IPS DF 6.9 (cell line): ENCODE measurements around the gene PLCH1.
"Not testable (repeated sequence)": the region's sequence is repeated elsewhere in the genome, so short reads cannot be mapped to it uniquely, and the experiment has no call there.

Experiments used
- DNase-seq: peaks from one replicate; pipeline ENCODE4 v3.0.0-alpha.2; 2013; ENCODE audit warnings: low read depth, low spot score
- H3K27ac ChIP-seq: one replicate; pipeline ENCODE4 v1.5.1; 2013; ENCODE audit warnings: low read length, control low read depth
- H3K27me3 ChIP-seq: 2 replicates; pipeline ENCODE4 v1.6.1; 2013; ENCODE audit warnings: mild to moderate bottlenecking, low read length; ENCODE audit not compliant: control insufficient read depth, insufficient read depth
- H3K36me3 ChIP-seq: 2 replicates; pipeline ENCODE4 v1.6.1; 2013; ENCODE audit warnings: low read length; ENCODE audit not compliant: control insufficient read depth, insufficient read depth
- H3K4me1 ChIP-seq: 2 replicates; pipeline ENCODE4 v1.6.1; 2013; ENCODE audit warnings: low read length; ENCODE audit not compliant: control insufficient read depth, insufficient read depth
- H3K4me3 ChIP-seq: 2 replicates; pipeline ENCODE4 v1.5.1; 2013; ENCODE audit warnings: mild to moderate bottlenecking, low read length
- H3K9me3 ChIP-seq: 2 replicates; pipeline ENCODE4 v1.6.1; 2013; ENCODE audit warnings: low read length, inconsistent platforms; ENCODE audit not compliant: control insufficient read depth, insufficient read depth
- WGBS: extraction: QIAGEN DNeasy Blood & Tissue Kit; methylation state at CpG from one replicate; pipeline ENCODE4 v1.1.7; 2013; ENCODE audit warnings: mixed read lengths, missing lambda C conversion rate; ENCODE audit not compliant: insufficient read length, insufficient coverage; 5-methylcytosine and 5-hydroxymethylcytosine counted together

Gene PLCH1

DNA sequence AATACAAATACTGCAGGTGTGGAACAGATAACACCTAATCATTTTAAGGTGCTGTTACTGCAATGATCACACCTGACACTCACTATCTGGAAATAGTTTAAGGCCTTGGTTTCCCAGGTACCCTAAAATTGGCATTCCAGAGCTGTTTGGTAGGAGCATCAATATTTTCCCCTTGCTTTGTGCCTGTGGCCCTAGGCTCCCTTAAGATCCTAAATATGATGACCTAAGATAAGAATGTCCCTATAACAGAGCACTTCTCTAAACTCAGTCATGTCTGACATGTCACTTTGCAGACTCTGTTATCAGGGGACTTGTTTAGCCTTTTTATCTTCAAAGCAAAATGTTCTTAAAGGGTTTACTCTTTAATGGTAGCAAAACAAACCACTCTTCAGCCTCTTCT is 335.5 kb downstream of the PLCH1 start:
- no peak for DNase-seq
- no peak overlapping the region for H3K4me3 ChIP-seq
- no peaks in the 10 kb centered on the region for H3K27me3 ChIP-seq
- no peaks in the 10 kb centered on the region for H3K4me1 ChIP-seq
- H3K27ac ChIP-seq = no peak overlapping the region
- no peaks in the 10 kb centered on the region for H3K36me3 ChIP-seq
- no peaks in the 10 kb centered on the region; the same call in 1 of the 2 replicates for H3K9me3 ChIP-seq

- H3K4me3 ChIP-seq = no peak overlapping the region
- no peak overlapping the region for H3K27ac ChIP-seq
- no peaks in the 10 kb centered on the region for H3K36me3 ChIP-seq
- no peak for DNase-seq
- no peaks in the 10 kb centered on the region; the same call in 1 of the 2 replicates for H3K9me3 ChIP-seq
- no CpG with 5 or more reads among the region's 3 CpGs for WGBS
- H3K27me3 ChIP-seq = no peaks in the 10 kb centered on the region
- no peaks in the 10 kb centered on the region for H3K4me1 ChIP-seq
Observed at GRCh38 chr3:155407971-155408370, 336.9 kb downstream of the PLCH1 start.

- Histone ChIP-seq H3K27ac (no peak overlapping the region), H3K4me3 (no peak overlapping the region), H3K4me1 (no peaks in the 10 kb centered on the region), H3K9me3 (no peaks in the 10 kb centered on the region; the same call in 1 of the 2 replicates), H3K27me3 (no peaks in the 10 kb centered on the region), H3K36me3 (no peaks in the 10 kb centered on the region)
- no peak for DNase-seq
- no CpG with 5 or more reads among the region's 1 CpG for WGBS
Observed at GRCh38 chr3:155407331-155407730, 337.5 kb downstream of the PLCH1 start.

DNA sequence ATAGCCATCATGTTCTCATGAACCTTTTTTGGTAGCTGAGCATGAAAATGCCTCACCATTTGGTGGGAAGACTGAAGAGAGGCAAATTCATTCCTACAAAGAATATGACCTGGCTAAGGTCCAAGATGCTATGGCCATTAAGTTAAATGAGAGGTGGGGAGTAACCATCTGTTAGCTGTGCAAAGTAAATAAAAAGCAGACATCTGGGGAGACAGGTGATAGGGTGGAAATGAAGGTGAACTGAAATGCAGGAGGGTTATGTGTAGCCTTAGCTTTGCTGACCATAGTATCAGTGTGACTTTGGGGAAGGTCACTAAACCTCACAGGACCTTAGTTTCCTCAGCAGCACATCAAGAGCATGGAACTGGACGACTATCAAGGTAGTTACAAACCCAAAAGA is 340.4 kb downstream of the PLCH1 start:
- DNase-seq = no peak
- Histone ChIP-seq H3K27ac (no peak overlapping the region), H3K4me3 (no peak overlapping the region), H3K36me3 (no peaks in the 10 kb centered on the region), H3K9me3 (no peaks in the 10 kb centered on the region), H3K27me3 (no peaks in the 10 kb centered on the region), H3K4me1 (no peaks in the 10 kb centered on the region)
- WGBS = no CpG with 5 or more reads among the region's 1 CpG

DNA sequence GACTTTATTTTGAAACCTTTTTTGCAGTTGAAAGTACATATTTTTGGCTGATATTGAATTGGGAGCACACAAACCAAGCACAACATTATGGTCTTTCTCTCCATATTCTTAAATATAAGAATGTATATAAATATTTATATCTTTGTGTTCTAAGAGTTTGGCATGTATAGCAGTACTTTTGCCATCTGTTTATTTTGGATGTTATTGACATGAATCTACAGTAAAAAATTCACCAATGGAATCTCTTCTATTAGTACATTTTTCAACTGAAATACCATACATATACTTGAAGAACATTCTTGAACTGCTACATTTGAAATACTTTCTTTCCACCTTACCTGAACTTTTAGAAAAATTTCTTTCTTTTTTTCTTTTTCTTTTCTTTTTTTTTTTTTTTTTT is 342.2 kb downstream of the PLCH1 start:
- Histone ChIP-seq H3K27me3 (no peaks in the 10 kb centered on the region), H3K4me3 (no peak overlapping the region), H3K4me1 (no peaks in the 10 kb centered on the region), H3K9me3 (no peaks in the 10 kb centered on the region), H3K27ac (no peak overlapping the region), H3K36me3 (no peaks in the 10 kb centered on the region)
- no peak for DNase-seq

DNA sequence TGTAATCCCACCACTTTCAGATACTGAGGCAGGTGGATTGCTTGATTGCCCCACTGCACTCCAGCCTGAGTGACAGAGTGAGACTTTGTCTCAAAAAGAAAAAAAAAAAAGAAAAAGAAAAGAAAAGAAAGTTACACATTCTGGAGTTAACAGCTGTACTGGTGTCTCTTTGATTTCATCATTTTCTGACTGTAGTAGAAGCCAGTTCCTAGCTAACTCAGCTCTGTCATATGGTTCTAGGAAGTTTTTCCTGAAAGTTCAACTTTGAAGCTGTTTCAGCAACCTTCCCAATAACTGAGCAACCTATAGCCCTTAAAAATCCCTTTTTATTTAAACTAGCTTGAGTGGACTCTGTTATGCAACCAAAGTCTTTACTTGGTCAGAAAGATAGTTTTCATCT is 346.8 kb downstream of the PLCH1 start:
- H3K9me3 ChIP-seq = no peaks in the 10 kb centered on the region
- H3K36me3 ChIP-seq = no peaks in the 10 kb centered on the region
- no peak for DNase-seq
- H3K27me3 ChIP-seq = no peaks in the 10 kb centered on the region
- H3K4me3 ChIP-seq = no peak overlapping the region
- no peaks in the 10 kb centered on the region for H3K4me1 ChIP-seq
- H3K27ac ChIP-seq = no peak overlapping the region

DNA sequence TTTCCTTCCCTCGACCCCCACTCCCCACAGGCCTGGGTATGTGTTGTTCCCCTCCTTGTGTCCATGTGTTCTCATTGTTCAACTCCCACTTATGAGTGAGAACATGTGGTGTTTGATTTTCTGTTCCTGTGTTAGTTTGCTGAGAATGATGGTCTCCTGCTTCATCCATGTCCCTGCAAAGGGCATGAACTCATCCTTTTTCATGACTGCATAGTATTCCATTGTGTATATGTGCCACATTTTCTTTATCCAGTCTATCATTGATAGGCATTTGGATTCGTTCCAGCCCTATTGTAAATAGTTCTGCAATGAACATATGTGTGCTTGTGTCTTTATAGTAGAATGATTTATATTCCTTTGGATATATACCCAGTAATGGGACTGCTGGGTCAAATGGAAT is 350.0 kb downstream of the PLCH1 start:
- H3K4me3 ChIP-seq, H3K4me1 ChIP-seq, H3K9me3 ChIP-seq, H3K27ac ChIP-seq, H3K36me3 ChIP-seq, DNase-seq, H3K27me3 ChIP-seq: not testable (repeated sequence)
- WGBS = no CpG with 5 or more reads among the region's 2 CpGs

GRCh38 chr3:155394240-155394639 is 350.6 kb downstream of the PLCH1 start:
- H3K27ac ChIP-seq = no peak overlapping the region
- no CpG with 5 or more reads among the region's 1 CpG for WGBS
- H3K9me3 ChIP-seq = no peaks in the 10 kb centered on the region
- H3K36me3 ChIP-seq = no peaks in the 10 kb centered on the region
- H3K4me3 ChIP-seq = no peak overlapping the region
- no peaks in the 10 kb centered on the region for H3K4me1 ChIP-seq
- DNase-seq = no peak
- no peaks in the 10 kb centered on the region for H3K27me3 ChIP-seq

DNA sequence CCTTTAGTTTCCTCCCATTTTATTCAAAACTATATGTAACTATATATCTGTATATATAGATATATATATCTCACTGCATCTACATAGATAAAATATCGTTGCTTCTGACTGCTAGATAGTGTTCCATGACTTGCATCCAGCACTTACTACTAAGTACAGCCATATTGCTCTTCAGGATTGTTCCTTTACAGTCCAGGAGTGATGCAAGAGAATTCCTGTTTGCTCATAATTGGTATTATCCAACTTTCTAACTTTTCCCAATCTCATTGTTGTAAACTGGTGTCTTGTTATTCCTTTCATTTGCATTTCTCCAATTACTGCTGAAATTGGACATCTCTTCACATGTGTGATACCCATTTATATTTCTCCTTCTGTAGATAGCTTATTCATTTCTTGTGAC is 351.6 kb downstream of the PLCH1 start:
- H3K27me3 ChIP-seq = no peaks in the 10 kb centered on the region
- H3K4me1 ChIP-seq = no peaks in the 10 kb centered on the region
- no CpG with 5 or more reads among the region's 1 CpG for WGBS
- no peaks in the 10 kb centered on the region for H3K36me3 ChIP-seq
- no peak for DNase-seq
- no peak overlapping the region for H3K4me3 ChIP-seq
- H3K27ac ChIP-seq = no peak overlapping the region
- no peaks in the 10 kb centered on the region for H3K9me3 ChIP-seq

GRCh38 chr3:155392138-155392537 is 352.7 kb downstream of the PLCH1 start:
- WGBS = no CpG with 5 or more reads among the region's 1 CpG
- Histone ChIP-seq H3K4me1 (0 out of 2 replicates have a peak, but pooled peaks cover 2% of the 10 kb centered on the region), H3K36me3 (no peaks in the 10 kb centered on the region), H3K9me3 (no peaks in the 10 kb centered on the region), H3K4me3 (no peak overlapping the region), H3K27ac (no peak overlapping the region), H3K27me3 (no peaks in the 10 kb centered on the region)
- no peak for DNase-seq

DNA sequence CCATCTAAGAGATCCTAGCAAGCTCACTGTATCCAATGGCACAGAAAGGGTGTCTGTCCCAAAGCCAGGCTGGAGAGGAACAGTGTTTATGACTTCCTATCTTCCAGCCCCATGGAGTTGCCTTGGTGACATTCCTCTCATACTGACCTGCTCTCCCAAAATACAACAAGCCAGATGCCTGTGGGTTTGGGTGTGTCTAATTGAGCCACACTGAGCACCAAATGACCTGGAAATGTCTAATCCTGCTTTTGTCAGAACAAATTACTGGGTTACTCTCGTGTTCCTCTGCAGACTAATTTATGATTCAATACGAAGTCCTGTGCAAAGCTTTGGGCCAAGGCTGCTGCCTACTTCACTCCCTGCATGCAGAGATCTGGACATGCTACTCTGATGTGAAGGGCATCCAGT is 353.3 kb downstream of the PLCH1 start:
- Histone ChIP-seq H3K4me1 (0 out of 2 replicates have a peak, but pooled peaks cover 2% of the 10 kb centered on the region), H3K36me3 (no peaks in the 10 kb centered on the region), H3K9me3 (no peaks in the 10 kb centered on the region), H3K27me3 (no peaks in the 10 kb centered on the region), H3K27ac (no peak overlapping the region), H3K4me3 (no peak overlapping the region)
- no peak for DNase-seq
- no CpG with 5 or more reads among the region's 2 CpGs for WGBS
